Measurements from ENCODE around the gene ARSJ.

Gene ARSJ

DNA sequence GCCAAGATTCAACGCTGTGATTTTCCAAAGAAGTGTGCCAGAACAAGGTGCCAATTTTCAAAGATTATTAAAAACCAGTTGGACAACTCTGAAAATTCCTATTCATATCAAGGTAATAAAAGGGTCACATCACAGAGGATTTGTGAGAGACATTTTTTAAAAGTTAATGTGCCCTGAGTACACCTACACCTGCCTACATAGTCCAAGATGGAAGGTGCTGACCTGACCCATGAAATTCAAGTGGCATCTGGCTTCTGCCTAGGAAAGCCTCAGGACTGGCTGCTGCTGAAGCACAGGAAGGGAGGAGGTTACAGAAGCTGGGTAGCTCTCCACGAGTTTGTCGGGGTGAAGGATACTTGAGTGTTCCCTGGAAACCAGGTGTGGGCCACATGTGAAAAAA lies 11.4 kb upstream of the ARSJ start:
- DNase-seq (ENCODE audit: extremely low spot score), result no peak
- TF ChIP-seq, protein P1, sequence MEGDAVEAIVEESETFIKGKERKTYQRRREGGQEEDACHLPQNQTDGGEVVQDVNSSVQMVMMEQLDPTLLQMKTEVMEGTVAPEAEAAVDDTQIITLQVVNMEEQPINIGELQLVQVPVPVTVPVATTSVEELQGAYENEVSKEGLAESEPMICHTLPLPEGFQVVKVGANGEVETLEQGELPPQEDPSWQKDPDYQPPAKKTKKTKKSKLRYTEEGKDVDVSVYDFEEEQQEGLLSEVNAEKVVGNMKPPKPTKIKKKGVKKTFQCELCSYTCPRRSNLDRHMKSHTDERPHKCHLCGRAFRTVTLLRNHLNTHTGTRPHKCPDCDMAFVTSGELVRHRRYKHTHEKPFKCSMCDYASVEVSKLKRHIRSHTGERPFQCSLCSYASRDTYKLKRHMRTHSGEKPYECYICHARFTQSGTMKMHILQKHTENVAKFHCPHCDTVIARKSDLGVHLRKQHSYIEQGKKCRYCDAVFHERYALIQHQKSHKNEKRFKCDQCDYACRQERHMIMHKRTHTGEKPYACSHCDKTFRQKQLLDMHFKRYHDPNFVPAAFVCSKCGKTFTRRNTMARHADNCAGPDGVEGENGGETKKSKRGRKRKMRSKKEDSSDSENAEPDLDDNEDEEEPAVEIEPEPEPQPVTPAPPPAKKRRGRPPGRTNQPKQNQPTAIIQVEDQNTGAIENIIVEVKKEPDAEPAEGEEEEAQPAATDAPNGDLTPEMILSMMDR (IDR thresholded peaks at IDR 0.05; ENCODE audit: control extremely low read depth, extremely low read depth, low read depth, missing control alignments), result no peak
- ChIA-PET CTCF (interaction anchor here (1.2 kb wide), 1 partner anchor 61 kb away, joined by 3 read pairs; no protein-coding TSS in a partner anchor), POLR2A (no interaction called here)

DNA sequence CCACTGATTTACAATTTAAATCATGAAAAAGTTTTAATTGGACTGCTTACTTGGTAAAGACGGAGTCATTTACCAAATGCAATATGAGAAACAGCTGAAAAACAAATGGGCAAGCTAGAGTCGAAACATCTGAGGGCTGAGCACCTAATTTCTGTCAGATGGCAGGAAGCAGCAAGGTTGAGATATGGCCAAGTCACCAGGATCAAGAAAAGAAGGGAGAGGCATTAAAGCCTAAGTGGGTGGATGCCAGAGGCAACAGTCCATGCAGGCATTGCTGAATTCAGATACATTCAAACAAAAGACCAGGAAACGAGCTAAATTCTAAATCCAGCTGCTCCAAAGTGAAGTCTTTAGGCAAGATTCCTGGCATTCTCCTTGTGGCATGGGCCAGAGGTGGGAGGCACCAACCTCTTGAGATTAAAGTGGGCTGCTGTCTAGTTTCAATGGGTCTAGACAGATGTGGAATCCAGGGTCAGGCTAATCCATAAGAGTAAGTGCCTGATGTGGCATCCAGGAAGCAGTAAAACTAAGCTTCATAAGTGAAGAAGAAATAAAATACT lies 8.0 kb upstream of the ARSJ start:
- TF ChIP-seq, protein P1 (IDR thresholded peaks at IDR 0.05; ENCODE audit: control extremely low read depth, extremely low read depth, low read depth, missing control alignments), result no peak
- ChIA-PET POLR2A (no interaction called here), CTCF (no interaction called here)
- no peak for DNase-seq (ENCODE audit: extremely low spot score)

DNA sequence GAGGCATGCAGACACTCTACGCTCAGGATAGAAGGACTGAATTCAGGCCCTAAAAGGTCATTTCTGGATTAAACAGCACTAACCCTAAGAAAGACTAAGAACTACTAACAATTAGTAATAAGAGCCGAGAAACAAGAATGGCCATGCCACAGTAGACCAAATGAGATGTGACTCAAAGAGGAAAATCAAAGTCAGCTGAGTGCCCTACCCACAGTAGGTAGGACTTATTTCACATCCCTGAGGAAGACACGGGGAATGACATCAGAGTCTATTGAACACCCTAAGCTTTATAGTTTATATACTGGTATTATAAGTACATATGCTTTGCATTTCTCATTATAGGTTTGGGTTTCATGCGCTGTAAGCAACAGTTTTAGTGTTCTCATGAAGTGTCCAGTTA lies 2.7 kb upstream of the ARSJ start:
- DNase-seq (ENCODE audit: extremely low spot score), result no peak
- POLR2A ChIA-PET, result no interaction called here
- TF ChIP-seq, protein P1 (IDR thresholded peaks at IDR 0.05; ENCODE audit: control extremely low read depth, extremely low read depth, low read depth, missing control alignments), result no peak
- CTCF ChIA-PET, result no interaction called here

DNA sequence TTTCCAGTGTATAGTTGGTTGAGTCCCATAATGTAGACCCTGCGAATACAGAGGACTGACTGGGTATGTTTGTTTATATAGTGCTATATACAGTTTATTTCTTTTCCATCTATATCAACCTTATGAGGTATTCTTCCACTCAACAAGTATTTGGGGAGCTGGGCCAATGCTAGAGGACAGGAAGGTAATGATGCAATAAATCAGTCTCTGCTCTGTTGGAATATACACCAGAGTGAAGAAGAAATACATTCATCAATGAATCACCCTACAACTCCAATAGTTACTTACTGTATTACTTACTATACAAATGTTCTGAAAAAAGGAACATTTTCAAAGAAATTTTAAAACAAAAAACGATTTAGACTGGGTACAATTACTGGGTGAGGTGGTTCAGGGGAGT lies 2.1 kb upstream of the ARSJ start:
- no peak for DNase-seq (ENCODE audit: extremely low spot score)
- ChIA-PET POLR2A (no interaction called here), CTCF (no interaction called here)
- TF ChIP-seq, protein P1 (IDR thresholded peaks at IDR 0.05; ENCODE audit: control extremely low read depth, extremely low read depth, low read depth, missing control alignments), result no peak

DNA sequence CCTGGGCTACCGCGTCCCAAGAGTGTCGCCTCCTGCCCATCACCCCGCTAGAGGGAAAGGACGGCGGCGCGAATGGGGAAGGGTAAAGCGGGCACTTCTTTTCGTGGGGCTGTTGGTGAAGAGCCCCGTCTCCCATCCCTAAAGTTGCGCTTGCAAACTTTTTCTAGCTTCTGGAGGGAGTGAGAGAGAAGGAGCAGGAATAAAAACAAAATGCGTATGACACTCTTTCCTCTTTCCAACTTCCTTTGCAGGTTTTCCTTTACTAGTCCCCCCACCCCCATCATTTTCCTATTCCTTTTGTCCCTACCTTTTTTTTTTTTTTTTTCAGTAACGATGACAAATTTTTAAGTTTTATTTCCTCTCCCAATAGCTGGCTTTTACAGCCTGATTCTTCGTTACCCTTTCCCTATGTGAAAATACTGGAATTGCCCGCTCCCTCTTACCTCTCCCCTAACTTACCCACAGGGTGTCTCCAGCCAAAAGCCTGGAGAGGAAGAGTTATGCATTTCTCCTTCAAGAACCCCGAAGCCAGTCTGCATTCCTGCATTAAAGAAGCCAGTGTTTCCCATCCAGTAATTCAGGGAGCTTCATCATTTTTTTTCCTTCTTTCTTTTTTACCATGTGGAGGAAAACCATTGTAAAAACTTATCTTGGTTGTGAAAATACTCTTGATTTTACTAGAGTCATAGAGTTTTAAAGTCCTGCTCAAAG lies 613 bp upstream of the ARSJ start:
- DNase-seq (ENCODE audit: extremely low spot score), result no peak
- TF ChIP-seq, protein P1 (IDR thresholded peaks at IDR 0.05; ENCODE audit: control extremely low read depth, extremely low read depth, low read depth, missing control alignments), result no peak
- ChIA-PET CTCF (interaction anchor here (0.9 kb wide), 1 partner anchor 10 kb away, joined by 3 read pairs; no protein-coding TSS in a partner anchor), POLR2A (no interaction called here)

DNA sequence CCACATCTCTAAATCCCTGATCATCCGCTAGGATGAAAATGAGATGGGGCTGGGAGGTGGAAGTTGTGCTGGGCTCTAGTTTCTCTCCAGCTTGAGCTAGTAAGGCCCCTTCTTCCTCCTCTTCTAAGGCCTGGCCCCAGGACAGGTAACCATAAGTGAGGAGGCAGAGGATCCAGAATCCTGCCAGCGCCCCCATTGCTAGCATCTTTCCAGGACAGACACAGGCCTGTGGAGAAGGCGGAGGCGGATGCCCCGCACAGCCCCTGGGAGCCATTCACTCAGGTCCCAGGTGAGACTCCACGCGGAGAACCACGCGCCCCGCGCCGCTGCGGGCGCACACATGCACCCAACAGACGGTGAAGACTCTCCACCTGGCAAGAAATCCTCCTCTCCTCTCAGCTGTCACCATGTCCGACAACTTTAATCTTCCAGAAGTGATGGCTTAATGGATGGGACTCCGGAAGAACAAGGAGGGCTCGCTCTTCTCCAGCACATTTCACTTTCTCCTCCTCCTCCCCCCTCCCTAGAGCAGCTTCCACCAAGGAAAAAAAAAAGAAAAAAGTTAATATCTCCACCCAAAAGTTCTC lies 793 bp downstream of the ARSJ start:
- DNase-seq (ENCODE audit: extremely low spot score), result no peak
- TF ChIP-seq, protein P1 (IDR thresholded peaks at IDR 0.05; ENCODE audit: control extremely low read depth, extremely low read depth, low read depth, missing control alignments), result no peak
- CTCF ChIA-PET, result no interaction called here
- POLR2A ChIA-PET, result no interaction called here
